H1 (cell line): ENCODE data around the gene HIP1.

Source experiments
- CTCF ChIP-seq, 3 experiments: IDR thresholded peaks; 1 replicate in 2 of 3; 2 replicates in 1 of 3; pipeline versions ENCODE4 v1.5.1 to v1.6.1; 2011; ENCODE audit warnings: low read length in 3 of 3, mild to moderate bottlenecking in 3 of 3, inconsistent platforms in 2 of 3, low read depth in 1 of 3, moderate library complexity in 1 of 3; ENCODE audit not compliant: insufficient read depth in 1 of 3; ENCODE audit errors: control extremely low read depth in 1 of 3
- EP300 ChIP-seq, 2 experiments: IDR thresholded peaks; 1 replicate in 1 of 2; 2 replicates in 1 of 2; pipeline ENCODE4 v1.6.1; 2011 to 2012; ENCODE audit warnings: low read depth in 2 of 2, low read length in 2 of 2, mild to moderate bottlenecking in 2 of 2, borderline replicate concordance in 1 of 2, inconsistent platforms in 1 of 2, moderate library complexity in 1 of 2
- EZH2 ChIP-seq: fragments of 200-600 bp; sonication (generic); IDR thresholded peaks from 2 replicates; pipeline ENCODE4 v1.7.1; 2012; ENCODE audit warnings: low read depth, mild to moderate bottlenecking, moderate library complexity, low read length, inconsistent platforms; ENCODE audit not compliant: severe bottlenecking
- JUN ChIP-seq: IDR thresholded peaks from 2 replicates; pipeline ENCODE4 v1.6.1; 2011; ENCODE audit warnings: low read depth, mild to moderate bottlenecking, improper control_type of control experiment, low read length
- SUZ12 ChIP-seq: fragments of 200-600 bp; sonication (generic); IDR thresholded peaks from 2 replicates; pipeline ENCODE4 v1.6.1; 2012; ENCODE audit warnings: mild to moderate bottlenecking, inconsistent platforms, low read length, moderate library complexity, mixed read lengths

GRCh38 chr7:75719626-75720025 lies 19.1 kb downstream of the HIP1 start:
- TF ChIP-seq CTCF (IDR thresholded peaks at IDR 0.05; ENCODE audit: control extremely low read depth in 1 of 3, insufficient read depth in 1 of 3, low read depth in 1 of 3, low read length in 3 of 3) (no peak), EZH2 (no peak), JUN (no peak), EP300 (IDR thresholded peaks at IDR 0.05; ENCODE audit: borderline replicate concordance in 1 of 2, low read depth in 2 of 2, low read length in 2 of 2) (no peak), SUZ12 (no peak)
